HG03469 (cell line): ENCODE measurements around the gene HELQ.
"Not testable (repeated sequence)": the region's sequence is repeated elsewhere in the genome, so short reads cannot be mapped to it uniquely, and the experiment has no call there.

Experiments used
- ATAC-seq: cut with Tn5 transposase; IDR thresholded peaks from one replicate; pipeline ENCODE4 v1.9.1; 2021; ENCODE audit warnings: mild to moderate bottlenecking, moderate library complexity, moderate number of reproducible peaks; ENCODE audit not compliant: unreplicated experiment

HELQ gene

DNA sequence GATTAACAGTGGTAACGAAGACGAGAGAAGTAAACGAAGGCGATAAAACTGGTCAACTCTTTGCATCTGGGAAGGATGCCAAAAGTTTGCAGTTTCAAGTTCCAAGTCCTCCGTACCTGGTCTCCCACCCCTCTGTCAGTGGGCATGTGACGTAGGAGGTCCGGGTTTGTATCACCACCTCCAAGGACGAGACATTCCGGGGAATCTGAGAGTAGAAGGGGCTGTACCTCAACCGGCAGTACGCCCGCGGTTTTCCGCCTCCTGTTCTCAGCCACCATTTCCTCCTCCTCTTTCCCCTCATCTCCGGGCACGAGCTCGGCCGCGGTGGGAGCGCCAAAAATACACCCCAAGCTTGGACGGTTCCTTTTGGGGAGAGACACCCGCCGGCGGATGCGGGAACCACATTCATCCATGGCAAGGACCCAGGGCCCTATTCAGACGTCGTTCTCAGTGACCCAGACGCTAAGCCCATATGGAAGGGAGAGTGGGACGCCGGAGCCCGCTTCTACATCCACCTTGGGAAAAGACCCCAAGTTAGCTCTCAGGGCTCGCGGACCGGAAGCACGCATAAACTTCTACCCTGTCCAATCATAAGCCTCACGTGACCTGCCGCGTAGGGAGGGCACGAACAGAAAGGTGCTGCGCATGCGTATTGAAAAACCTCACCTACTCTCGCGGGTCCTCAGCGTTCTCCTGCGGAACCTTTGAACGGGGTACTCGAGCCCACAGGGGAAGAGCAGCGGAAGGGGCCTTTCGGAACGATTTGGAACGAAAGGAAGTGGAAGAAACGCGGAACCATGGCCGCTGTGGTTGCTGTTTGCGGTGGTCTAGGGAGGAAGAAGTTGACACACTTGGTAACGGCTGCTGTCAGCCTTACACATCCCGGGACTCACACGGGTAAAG, at the start of gene HELQ, which contains the start of gene MRPS18C:
Gene HELQ, minus strand, starts transcription at position 543 of the 903 bp plus-strand sequence. Its CDS starts 130 bp downstream, at position 413.
Gene MRPS18C, plus strand, starts transcription at position 778 of the 903 bp plus-strand sequence. Its CDS starts 20 bp downstream, at position 798.
- peak; percentile 92 for ATAC-seq

DNA sequence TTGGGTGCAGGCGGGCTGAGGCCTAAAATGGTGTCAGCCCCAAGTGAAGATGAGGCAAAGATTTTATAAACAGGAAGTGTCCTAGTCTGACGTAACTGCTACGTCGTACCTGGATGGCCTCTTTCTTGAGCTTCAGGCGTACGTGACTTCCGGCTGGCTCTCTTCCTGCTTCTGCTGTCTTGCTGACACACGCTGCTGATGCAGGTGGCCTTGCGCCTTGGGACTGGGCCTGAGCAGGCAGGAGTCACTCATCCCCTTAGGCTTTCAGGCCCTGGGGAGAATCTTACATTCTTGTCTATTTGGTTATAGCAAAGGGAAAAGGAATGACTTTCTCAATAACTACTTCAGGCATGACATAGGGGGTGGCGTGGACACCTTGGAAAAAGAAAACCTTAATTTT, 49.4 kb upstream of the HELQ start:
- no peak for ATAC-seq

- no peak for ATAC-seq
These were observed 48.9 kb upstream of the HELQ start for GRCh38 chr4:83504503-83504902.

GRCh38 chr4:83503974-83504373, 48.4 kb upstream of the HELQ start:
- ATAC-seq, result no peak

DNA sequence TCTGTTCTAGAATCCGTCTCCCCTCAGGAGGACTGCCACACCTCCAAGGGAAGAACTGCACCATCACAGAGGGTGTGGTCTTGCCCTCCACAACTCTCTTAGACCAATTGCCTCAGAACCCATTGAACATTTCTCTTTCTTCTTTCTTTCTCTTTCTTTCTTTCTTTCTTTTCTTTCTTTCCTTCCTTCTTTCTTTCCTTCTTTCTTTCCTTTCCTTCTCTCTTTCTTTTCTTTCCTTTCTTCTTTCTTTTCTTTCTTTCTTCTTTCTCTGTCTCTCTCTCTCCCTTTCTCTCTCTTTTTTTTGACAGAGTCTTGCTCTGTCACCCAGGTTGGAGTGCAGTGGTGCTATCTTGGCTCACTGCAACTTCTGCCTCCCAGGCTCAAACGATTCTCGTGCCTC, 46.0 kb upstream of the HELQ start:
- ATAC-seq, result not testable (repeated sequence)

GRCh38 chr4:83498187-83498586, 42.6 kb upstream of the HELQ start:
- no peak for ATAC-seq

DNA sequence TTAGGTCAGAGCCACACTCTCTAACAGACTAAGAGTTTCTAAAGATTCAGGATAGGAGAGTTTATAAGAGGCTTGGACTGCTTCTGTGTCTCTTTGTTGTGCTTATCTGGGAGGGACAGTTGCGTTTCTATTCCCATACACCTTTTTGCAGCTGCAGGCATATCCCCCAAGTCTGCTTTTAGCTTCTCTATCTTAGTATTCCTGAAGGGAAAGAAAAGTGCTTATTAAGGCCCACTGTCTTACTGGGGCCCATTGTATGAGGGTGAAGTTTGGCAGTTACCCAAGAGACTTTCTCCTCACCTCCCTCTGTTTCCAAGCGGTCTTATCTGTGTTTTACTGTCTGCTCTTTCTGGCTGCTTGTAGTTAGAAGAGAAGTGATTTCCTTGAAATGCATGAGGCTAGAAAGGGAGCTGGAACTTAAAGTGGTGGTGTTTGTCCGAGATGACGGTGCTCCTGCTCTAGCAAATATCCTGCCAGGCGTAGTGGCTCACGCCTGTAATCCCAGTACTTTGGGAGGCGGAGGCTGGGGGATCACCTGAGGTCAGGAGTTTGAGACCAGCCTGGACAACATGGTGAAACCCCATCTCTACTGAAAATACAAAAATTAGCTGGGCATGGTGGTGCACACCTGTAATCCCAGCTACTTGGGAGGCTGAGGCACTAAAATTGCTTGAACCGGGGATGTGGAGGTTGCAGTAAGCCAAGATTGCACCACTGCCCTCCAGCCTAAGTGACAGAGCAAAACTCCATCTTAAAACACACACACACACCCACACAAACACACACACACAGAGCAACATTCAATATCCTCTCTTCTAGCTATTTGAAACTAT, 40.7 kb upstream of the HELQ start:
- ATAC-seq, result not testable (repeated sequence)

- peak; percentile 61 for ATAC-seq
These were observed 35.3 kb upstream of the HELQ start for GRCh38 chr4:83490876-83491450.

- ATAC-seq, result no peak
These were observed 34.2 kb upstream of the HELQ start for GRCh38 chr4:83489711-83490326.

GRCh38 chr4:83486457-83487129, 31.0 kb upstream of the HELQ start:
- ATAC-seq, result no peak

- peak; percentile 95 for ATAC-seq
These were observed 29.2 kb upstream of the HELQ start, which contains the start of gene ABRAXAS1 for GRCh38 chr4:83484500-83485461. Gene ABRAXAS1 (minus strand): TSS chr4:83485100. CDS start chr4:83485072, 28 bp downstream.

DNA sequence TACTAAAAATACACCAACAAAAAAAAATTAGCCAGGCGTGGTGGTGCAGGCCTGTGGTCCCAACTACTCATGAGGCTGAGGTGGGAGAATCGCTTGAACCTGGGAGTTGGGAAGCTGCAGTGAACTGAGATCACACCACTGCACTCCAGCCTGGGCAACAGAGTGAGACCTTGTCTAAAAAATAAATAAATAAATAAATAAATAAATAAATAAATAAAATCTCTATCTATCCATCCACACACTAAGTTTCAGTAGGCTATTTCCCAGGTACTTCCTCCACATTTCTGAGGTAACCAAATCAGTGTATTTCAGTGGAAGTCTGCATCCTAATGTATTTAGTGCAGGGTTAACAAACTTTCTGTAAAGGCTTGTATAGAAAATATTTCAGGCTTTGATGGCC, 18.3 kb upstream of the HELQ start:
- ATAC-seq, result no peak

- no peak for ATAC-seq
These were observed 17.8 kb upstream of the HELQ start for GRCh38 chr4:83473423-83473822.

DNA sequence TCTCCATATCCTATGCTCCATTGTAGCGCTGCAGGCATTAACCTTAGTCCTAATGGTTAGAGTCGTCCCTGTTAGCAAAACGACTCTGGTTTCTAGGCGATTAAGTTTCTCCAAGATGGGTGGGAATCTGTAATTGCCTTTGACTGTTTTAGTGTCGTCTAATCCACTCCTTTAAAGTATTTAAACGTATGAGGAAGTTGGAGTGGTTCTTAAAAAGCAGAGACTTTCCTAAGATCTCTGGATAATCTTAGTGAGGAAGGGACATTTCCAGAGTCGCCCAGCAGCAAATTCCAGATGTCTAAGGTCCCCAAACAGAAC, 520 bp upstream of the HELQ start:
- no peak for ATAC-seq

DNA sequence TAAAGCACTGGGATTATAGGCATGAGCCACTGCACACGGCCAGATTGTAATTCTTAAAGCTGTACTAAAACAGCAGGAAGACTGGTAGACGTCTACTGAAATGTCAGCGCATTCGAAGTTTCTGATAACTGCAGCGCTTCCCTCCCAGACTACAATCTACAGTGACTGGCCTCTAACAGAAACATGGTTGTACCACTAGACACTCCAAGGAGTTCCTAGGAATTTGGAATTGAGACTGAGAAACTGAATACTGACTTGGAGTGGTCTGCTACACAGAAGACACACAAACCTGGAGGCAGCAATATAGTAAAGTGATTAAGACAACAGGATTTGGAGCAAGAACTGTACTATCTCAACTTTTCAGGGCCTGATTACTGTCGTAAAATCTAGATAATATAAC, 937 bp downstream of the HELQ start:
- no peak for ATAC-seq

DNA sequence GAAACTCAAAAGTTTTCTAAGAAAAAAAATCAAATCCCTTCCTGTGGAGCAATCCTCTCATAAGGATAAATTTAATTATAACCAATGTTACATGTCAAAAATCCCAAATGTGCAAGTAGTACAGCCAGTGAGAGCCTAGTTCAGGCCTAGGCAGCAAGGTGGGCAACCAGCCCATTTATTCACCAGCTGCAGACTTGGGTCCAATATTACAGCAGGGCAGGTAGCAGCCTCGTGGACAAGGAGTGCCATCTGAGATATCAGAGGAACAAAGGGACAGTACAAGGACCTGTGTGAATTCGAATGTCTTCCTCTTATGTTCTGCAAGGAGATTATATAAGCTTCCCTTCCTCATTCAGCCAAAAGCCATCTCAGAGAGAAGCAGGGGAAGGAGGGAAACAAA, 6.6 kb downstream of the HELQ start:
- ATAC-seq, result no peak

GRCh38 chr4:83440899-83441298, 14.7 kb downstream of the HELQ start:
- no peak for ATAC-seq

DNA sequence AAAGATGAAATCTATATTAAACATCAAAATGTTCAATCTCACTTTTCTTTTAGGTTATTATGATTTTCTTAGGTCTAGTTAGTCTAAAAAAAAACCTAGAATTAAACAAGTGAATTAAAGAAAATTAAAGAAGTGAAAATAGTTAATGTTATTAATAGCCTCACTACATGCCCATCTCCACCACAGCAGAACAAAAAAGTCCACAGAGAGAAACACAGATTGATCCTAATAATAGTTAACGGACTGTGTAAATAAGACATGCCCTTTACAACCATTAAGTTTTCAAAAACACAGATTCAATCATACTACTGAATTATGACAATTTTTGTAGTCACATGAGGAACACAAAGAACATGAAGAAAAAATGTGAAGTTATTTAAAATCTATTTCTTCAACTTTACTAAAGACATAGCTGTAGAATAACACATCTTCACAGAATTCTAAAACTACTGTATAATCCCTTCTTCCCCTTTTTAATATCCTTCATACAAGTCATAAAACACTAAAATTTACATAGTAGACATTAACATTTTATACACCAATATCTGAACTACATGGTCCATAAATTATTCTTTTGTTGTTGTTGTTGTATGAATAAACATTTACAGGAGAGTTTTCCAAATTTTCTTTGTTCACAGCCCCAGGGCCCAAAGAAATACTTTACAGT, 15.3 kb downstream of the HELQ start:
- no peak for ATAC-seq

DNA sequence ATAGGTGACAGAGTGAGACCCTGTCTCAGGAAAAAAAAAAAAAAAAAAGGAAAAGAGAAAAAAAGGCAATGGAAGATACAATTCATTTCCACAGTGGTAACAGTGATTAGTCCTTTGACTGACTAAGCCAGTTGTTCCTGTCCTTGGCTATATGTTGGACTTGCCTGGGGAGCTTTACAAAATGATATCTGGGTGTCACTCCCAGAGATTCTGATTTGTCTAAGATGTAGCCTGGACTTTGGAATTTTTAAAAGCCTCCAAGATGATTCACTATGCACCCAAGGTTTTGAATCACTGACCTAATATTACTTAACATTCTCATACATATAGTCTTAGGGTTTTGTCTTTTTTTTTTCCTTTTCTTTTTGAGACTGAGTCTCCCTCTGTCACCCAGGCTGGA, 16.9 kb downstream of the HELQ start:
- ATAC-seq, result no peak
